ENCODE measurements around the gene SVEP1. TPM values are rescaled to one million over a fixed set of nuclear protein-coding genes. Genes with fewer than 3 reads are reported as not detected.

The SVEP1 gene
- polyA plus RNA-seq, 1 experiment: 34.8 TPM

DNA sequence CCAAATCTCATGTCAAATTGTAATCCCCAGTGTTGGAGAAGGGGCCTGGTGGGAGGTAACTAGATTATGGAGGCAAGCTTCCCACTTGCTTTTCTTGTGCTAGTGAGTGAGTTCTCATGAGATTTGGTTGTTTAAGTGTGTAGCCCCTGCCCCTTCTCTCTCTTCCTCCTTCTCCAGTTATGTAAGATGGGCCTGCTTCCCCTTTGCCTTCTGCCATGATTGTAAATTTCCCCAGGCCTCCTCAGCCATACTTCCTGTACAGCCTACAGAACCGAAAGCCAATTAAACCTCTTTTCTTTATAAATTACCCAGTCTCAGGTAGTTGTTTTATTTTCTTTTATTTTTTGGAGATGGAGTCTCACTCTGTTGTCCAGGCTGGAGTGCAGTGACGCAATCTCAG, 223.6 kb downstream of the SVEP1 start:
- H3K4me3 ChIP-seq (ENCODE audit: low read depth, low read length): no peak overlapping the region
- no peak for TF ChIP-seq CTCF (IDR thresholded peaks at IDR 0.05; ENCODE audit: low read depth, low read length)
- CTCF ChIA-PET: no interaction called here
- POLR2A ChIA-PET: no interaction called here
- H3K27me3 ChIP-seq (ENCODE audit: control insufficient read depth, insufficient read depth, low read length): no peaks in the 10 kb centered on the region
- H3K27ac ChIP-seq (ENCODE audit: low read depth, low read length): no peak overlapping the region
- DNase-seq (ENCODE audit: low read depth, low spot score): no peak
- H3K9me3 ChIP-seq (ENCODE audit: control insufficient read depth, insufficient read depth, low read length): no peaks in the 10 kb centered on the region

DNA sequence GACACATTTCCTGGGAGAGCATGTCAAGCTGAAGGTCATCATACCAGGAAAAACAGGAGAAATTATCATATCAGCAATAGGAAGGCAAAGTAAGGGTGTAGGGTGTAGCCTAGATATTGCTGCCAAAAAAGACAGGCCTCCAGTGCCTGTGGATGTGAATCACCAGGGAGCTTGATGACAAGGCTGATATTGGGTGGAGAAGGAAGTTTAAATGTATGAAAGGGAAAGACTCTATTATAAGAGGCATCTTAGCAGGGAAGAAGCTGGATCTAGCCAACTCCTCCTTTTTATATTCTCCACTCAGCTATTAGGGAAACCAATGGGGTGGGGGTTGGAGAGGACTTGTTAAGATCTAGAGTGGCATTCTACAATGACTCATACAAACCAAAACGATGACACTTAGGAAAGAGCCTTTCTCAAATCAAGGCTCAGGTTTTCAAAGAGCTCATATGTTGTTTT, 228.5 kb downstream of the SVEP1 start:
- Histone ChIP-seq H3K4me3 (ENCODE audit: low read depth, low read length) (no peak overlapping the region), H3K27ac (ENCODE audit: low read depth, low read length) (no peak overlapping the region), H3K27me3 (ENCODE audit: control insufficient read depth, insufficient read depth, low read length) (no peaks in the 10 kb centered on the region), H3K9me3 (ENCODE audit: control insufficient read depth, insufficient read depth, low read length) (no peaks in the 10 kb centered on the region)
- TF ChIP-seq CTCF (IDR thresholded peaks at IDR 0.05; ENCODE audit: low read depth, low read length): no peak
- CTCF ChIA-PET: interaction anchor here (1.1 kb wide), 1 partner anchor 10 kb away, joined by 3 read pairs; no protein-coding TSS in a partner anchor
- POLR2A ChIA-PET: interaction anchor here (1.5 kb wide), 1 partner anchor 94 kb away, joined by 9 read pairs; the partner anchor contains the start of gene TXN
- DNase-seq (ENCODE audit: low read depth, low spot score): peak; percentile 13

DNA sequence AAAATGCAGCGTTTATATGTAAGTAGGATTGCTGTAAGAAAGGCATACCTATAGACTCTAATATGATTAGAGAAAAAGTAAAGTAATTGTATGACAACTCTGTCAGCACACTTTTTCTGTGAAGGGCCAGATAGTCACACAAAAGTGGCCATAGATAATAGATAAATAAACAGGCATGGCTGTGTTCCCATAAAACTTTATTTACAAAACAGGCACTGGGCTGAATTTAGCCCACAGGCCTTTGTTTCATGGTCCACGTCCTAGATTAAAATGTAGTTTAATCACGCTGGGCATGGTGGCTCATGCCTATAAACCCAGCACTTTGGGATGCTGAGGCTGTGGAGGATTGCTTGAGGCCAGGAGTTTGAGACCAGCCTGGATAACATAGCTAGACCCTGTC, 233.2 kb downstream of the SVEP1 start:
- TF ChIP-seq CTCF (IDR thresholded peaks at IDR 0.05; ENCODE audit: low read depth, low read length): no peak
- CTCF ChIA-PET: no interaction called here
- no peak overlapping the region for H3K4me3 ChIP-seq (ENCODE audit: low read depth, low read length)
- H3K27me3 ChIP-seq (ENCODE audit: control insufficient read depth, insufficient read depth, low read length): peaks cover 2% of the 10 kb centered on the region
- H3K27ac ChIP-seq (ENCODE audit: low read depth, low read length): no peak overlapping the region
- POLR2A ChIA-PET: no interaction called here
- H3K9me3 ChIP-seq (ENCODE audit: control insufficient read depth, insufficient read depth, low read length): no peaks in the 10 kb centered on the region
- no peak for DNase-seq (ENCODE audit: low read depth, low spot score)

DNA sequence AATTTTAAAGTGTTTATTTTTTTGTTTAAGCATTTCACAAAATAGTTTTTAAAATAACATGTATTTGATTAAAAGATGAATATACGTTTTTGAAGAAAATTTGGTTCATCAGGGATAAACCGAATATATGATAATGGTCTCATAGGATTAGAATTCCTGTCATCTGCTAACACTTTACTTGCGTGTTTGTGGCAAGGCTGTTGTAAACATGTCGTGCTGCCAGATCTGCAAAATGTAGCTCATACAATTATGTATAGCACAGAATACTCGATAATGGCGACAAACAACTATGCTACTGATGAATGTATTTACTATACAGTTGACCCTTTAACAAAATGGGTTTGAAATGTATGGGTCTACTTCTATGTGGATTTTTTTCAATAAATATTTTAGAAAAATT, 234.7 kb downstream of the SVEP1 start:
- no peak for DNase-seq (ENCODE audit: low read depth, low spot score)
- ChIA-PET CTCF (no interaction called here), POLR2A (no interaction called here)
- Histone ChIP-seq H3K4me3 (ENCODE audit: low read depth, low read length) (no peak overlapping the region), H3K9me3 (ENCODE audit: control insufficient read depth, insufficient read depth, low read length) (no peaks in the 10 kb centered on the region), H3K27me3 (ENCODE audit: control insufficient read depth, insufficient read depth, low read length) (peaks cover 2% of the 10 kb centered on the region), H3K27ac (ENCODE audit: low read depth, low read length) (no peak overlapping the region)
- TF ChIP-seq CTCF (IDR thresholded peaks at IDR 0.05; ENCODE audit: low read depth, low read length): no peak

- ChIA-PET POLR2A (no interaction called here), CTCF (no interaction called here)
- H3K9me3 ChIP-seq (ENCODE audit: control insufficient read depth, insufficient read depth, low read length): no peaks in the 10 kb centered on the region
- no peak overlapping the region for H3K4me3 ChIP-seq (ENCODE audit: low read depth, low read length)
- no peak for DNase-seq (ENCODE audit: low read depth, low spot score)
- H3K27me3 ChIP-seq (ENCODE audit: control insufficient read depth, insufficient read depth, low read length): peaks cover 2% of the 10 kb centered on the region
- H3K27ac ChIP-seq (ENCODE audit: low read depth, low read length): no peak overlapping the region
- no peak for TF ChIP-seq CTCF (IDR thresholded peaks at IDR 0.05; ENCODE audit: low read depth, low read length)
Measured at GRCh38 chr9:110343551-110343950, 236.0 kb downstream of the SVEP1 start.
